ENCODE measurements around the gene MRPL2.

MRPL2 gene

DNA sequence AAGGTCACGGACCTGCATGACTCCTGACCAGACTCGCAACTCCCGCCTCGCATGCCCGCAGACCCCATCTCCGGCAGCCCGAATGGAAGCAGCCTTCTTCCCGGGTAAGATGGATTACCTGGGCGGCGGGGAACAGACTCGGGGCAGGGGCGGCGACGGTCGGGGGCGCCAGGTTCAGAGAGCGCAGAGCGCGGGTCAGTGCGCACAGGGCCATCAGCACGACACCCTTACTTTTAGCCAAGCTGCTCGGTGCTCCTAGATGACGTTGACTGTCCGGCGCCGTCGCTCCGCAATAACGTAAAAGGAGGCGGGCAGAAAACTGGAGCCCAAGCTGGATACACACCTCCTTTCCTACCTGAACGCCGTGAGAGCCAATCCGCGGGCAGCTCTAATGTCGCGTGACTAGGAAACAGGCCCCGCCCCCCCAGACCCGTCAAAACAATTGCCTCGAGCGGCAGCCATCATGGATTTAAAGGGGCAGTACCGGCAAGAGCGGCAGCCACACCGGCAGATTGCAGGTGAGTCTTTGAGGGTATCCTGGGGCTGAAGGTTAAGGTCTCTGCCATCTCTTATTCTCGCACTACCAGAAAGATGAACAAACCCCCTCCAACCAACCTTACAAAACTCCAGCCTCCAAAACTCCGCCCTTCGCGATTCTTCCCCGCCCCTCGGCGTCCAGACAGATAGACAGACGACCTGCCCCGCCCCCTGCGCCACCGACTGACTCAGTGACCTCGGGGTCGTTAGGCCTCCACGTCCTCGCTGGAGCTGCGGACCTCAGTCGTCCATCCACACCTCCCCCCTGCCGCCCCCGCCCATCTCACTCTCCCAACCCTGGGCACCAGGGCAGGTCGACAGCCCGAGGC, at the start of gene MRPL2, which contains the start of gene KLC4:
Gene MRPL2 (minus strand): TSS at position 267 of the 866 bp plus-strand sequence. CDS start 53 bp downstream, at position 214.
Gene KLC4 (plus strand): TSS at position 464 of the 866 bp plus-strand sequence. CDS start 1,705 bp downstream, outside the sequence.
- DNase-seq (ENCODE audit: low spot score), result peak; percentile 100

- no peak for DNase-seq (ENCODE audit: low spot score)
These were observed 48.3 kb upstream of the MRPL2 start for GRCh38 chr6:43107344-43108062.

- DNase-seq (ENCODE audit: low spot score), result no peak
These were observed 46.4 kb upstream of the MRPL2 start for GRCh38 chr6:43105538-43106222.

DNA sequence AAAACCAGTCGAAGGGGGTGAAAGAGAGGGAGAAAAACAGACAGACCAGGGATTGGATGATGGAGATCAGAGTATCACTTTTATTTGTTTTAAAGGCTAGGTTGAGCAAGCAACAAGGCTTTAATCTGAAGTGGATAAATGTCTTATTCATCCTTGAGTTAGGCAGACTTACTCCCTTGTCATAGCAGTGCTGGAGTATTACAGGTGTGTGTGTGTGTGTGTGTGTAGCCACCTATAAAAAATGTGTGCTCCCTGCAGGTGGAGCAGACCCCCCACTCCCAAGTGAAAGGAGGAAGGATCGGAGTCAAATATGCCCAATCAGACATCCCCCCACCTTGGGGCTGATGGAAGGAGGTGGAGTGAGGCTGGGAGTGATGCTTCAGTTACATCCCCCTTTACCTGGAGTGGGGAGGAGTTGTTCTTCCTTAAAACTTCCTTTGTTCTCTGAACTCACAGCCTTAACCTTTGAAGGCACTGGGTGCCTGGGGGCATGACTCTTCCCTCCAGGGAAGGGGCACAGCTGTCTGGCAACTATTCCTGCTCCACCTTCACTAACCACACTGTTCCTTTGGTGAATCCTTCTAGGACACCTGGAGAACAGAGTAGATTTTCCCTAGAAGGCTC, 44.1 kb upstream of the MRPL2 start:
- no peak for DNase-seq (ENCODE audit: low spot score)

GRCh38 chr6:43101497-43101896, 42.3 kb upstream of the MRPL2 start:
- DNase-seq (ENCODE audit: low spot score), result no peak

- no peak for DNase-seq (ENCODE audit: low spot score)
These were observed 38.3 kb upstream of the MRPL2 start for GRCh38 chr6:43097502-43097901.

DNA sequence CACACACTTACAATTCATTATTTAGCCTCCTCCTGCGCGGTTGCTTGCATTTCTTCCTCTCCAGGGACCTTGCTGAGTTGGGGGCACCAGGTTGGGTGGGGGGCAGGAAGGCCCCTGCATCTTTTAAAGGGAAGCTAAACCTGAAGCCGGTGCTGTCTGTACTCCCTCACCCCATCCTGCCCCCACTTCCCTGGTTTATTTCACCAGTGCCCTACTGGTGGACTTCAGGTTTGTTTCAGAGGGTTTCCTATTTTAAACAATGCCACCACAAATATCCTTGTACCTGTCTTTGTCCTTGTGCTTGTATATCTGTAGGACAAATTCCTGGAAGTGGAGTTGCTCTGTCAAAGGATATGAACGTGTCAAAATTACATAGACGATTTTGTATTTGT, 37.9 kb upstream of the MRPL2 start:
- no peak for DNase-seq (ENCODE audit: low spot score)

GRCh38 chr6:43096451-43097097, 37.3 kb upstream of the MRPL2 start:
- DNase-seq (ENCODE audit: low spot score), result peak; percentile 37

DNA sequence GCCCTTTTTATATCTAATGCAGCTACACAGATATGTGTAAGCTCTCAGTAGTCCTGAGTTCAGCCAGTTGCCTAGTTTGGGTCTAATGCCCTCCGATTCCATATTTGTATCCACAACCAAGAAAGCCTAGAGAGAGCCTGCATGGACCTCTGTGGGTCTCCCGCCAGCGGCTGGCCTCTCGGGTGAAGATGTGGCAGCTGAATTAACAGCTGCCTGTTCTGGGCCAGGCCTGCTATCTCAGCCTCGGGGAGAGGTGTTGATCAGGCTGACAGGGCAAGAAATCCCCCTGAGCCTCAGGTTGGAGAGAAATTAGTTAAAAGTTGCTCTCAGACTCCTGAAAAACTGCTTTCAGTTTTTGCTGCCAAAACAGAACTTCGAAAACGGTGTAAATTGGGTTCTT, 36.7 kb upstream of the MRPL2 start:
- DNase-seq (ENCODE audit: low spot score), result no peak

DNA sequence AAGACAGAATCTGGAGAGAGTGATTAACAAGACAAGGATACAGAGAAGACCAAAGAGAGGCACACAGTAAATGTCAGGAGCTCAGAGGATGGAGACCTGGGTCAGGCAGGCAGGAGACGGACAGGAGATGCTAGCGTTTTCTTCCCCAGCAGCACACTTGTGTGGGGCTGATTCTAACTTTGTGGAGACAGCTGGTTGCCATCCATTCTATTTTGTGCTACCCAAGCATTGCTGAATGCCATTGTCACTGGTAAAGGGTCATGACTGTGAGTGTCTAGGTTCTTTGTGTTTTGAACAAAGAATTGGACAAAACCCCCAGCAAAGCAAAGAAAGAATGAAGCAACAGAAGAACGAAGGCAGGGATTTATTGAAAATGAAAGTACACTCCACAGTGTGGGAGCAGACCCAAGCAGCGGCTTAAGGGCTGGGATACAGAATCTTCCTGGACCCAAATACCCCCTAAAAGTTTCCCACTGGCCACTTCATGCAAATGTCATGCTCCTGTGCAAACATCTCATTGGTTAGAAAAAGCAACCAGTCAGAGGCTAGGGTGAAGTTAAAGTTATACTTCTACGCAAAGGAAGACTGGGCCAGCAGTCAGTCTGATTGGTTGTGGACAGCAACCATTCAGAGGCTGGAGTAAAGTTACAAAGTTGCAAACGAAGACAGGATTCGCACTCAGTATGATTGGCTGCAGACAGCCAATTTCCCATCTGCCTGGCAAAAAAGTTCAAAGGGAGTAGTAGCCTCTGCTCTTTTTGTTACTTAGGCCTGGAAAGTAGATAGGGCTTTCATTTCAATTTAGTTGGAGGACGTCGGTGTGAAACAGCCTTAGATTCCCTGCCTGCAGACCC, 34.4 kb upstream of the MRPL2 start:
- DNase-seq (ENCODE audit: low spot score), result no peak

DNA sequence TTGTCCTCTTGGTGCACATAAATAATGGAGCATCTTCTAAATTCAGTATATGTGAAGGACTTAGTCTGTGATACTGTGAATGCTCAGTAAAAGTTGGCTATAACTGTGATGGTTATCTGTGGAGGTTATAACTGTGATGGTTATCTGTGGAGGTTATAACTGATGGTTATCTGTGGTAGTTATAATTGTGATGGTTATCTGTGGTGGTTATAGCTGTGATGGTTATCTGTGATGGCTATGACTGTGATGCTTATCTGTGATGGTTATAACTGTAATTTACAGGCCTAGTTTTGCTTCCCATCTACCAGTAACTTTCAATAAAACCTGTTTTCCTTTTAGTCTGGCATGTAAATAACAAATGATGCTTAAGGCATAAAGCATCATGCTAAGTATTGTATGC, 33.4 kb upstream of the MRPL2 start:
- DNase-seq (ENCODE audit: low spot score), result no peak

- DNase-seq (ENCODE audit: low spot score), result no peak
These were observed 32.3 kb upstream of the MRPL2 start for GRCh38 chr6:43091436-43091991.

- DNase-seq (ENCODE audit: low spot score), result no peak
These were observed 31.8 kb upstream of the MRPL2 start for GRCh38 chr6:43091020-43091419.

GRCh38 chr6:43090559-43090956, 31.3 kb upstream of the MRPL2 start:
- DNase-seq (ENCODE audit: low spot score), result no peak

DNA sequence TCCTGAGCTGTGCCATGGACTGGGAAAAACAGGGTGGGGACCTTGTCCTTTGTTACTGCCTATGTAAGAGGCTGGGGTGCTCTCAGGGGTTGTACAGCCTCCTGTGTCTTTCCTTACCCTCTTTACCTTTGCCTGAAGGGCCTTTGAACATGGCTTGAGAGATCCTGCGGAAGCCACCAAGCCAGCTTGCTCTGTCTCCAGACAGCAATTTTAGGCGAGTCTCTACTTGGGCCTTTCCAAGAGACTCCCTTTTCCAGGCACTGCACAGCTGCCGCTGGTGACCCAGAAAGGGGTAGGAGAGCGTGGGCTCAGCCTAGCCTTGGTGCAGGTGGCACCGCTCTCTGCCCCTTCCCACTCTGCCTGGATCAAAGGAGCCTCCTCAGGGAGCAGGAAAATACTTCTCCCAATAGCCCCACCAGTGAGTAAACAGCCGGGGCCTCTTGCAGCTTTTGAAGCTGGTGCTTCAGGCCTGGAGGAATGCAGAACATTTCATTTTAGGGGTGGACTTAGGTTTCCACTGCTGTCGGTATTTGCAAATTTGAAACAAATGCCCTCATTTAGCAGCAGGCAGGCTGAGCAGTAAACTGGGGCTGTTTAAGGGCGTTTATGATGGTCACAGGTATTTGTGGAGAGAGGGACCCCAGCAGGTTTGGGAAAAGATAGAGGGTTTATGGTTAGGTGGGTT, 30.8 kb upstream of the MRPL2 start:
- no peak for DNase-seq (ENCODE audit: low spot score)

DNA sequence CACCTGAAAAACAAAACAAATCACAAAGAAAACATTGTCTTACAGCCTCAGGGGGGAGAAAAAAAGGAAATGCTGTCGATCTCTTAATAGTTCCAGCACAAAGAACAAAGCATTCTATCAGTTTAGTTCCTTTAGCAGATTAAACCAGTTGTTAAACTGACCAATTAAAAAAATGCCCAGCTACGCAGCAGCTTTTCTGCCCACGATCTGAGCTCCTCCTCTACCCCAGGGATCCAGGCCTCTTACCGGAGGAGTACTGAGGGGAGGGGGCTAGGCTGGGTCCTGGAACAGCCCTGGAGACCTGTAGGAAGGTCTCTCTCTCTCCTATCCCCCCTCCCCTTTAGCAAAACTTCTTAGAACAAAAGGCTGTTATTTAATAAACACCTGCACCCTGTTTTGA, 30.2 kb upstream of the MRPL2 start:
- no peak for DNase-seq (ENCODE audit: low spot score)

GRCh38 chr6:43088654-43089056, 29.4 kb upstream of the MRPL2 start:
- no peak for DNase-seq (ENCODE audit: low spot score)

GRCh38 chr6:43086022-43086658, 26.9 kb upstream of the MRPL2 start:
- peak; percentile 30 for DNase-seq (ENCODE audit: low spot score)
